SH-SY5Y (cell line): ENCODE measurements around the gene ETS2.

Source experiments
- GATA2 ChIP-seq: IDR thresholded peaks from 2 replicates; pipeline ENCODE4 v1.6.1; 2011; ENCODE audit warnings: mild to moderate bottlenecking, low read depth, low read length
- GATA3 ChIP-seq: IDR thresholded peaks from 2 replicates; pipeline ENCODE4 v1.6.1; 2011; ENCODE audit warnings: low read depth, mild to moderate bottlenecking, low read length, moderate library complexity

GRCh38 chr21:38863291-38863690, 57.6 kb downstream of the ETS2 start:
- TF ChIP-seq GATA2 (no peak), GATA3 (no peak)
